DOHH2 (cell line): Measurements from ENCODE around the gene CDH5.

Experiments used
- H3F3A ChIP-seq: fragments of 200-600 bp; sonication (generic), shearing (Covaris generic); 2 replicates; pipeline ENCODE4 v1.6.0; 2016; ENCODE audit warnings: antibody characterized with exemption, mild to moderate bottlenecking; ENCODE audit not compliant: control insufficient read depth, insufficient read depth
- H3K27ac ChIP-seq: fragments of 200-600 bp; sonication (generic); 2 replicates; pipeline ENCODE4 v1.5.1; 2014; ENCODE audit warnings: low read depth, mild to moderate bottlenecking, low read length, moderate library complexity
- H3K27me3 ChIP-seq: fragments of 200-600 bp; sonication (generic); 2 replicates; pipeline ENCODE4 v1.6.1; 2014; ENCODE audit warnings: mild to moderate bottlenecking, low read length, mixed read lengths; ENCODE audit not compliant: control insufficient read depth
- H3K36me3 ChIP-seq: fragments of 200-600 bp; sonication (generic); 2 replicates; pipeline ENCODE4 v1.6.1; 2014; ENCODE audit warnings: mild to moderate bottlenecking, low read length, moderate library complexity, mixed read lengths; ENCODE audit not compliant: control insufficient read depth
- H3K4me1 ChIP-seq: fragments of 200-600 bp; sonication (generic); 2 replicates; pipeline ENCODE4 v1.6.1; 2014; ENCODE audit warnings: mild to moderate bottlenecking, low read length, mixed read lengths; ENCODE audit not compliant: control insufficient read depth
- H3K4me2 ChIP-seq: fragments of 200-600 bp; sonication (generic); 2 replicates; pipeline ENCODE4 v1.6.0; 2014; ENCODE audit warnings: mild to moderate bottlenecking, low read length, moderate library complexity
- H3K4me3 ChIP-seq: fragments of 200-600 bp; sonication (generic); 2 replicates; pipeline ENCODE4 v1.5.1; 2014; ENCODE audit warnings: mild to moderate bottlenecking, low read length, mixed read lengths
- H3K79me2 ChIP-seq: fragments of 200-600 bp; sonication (generic); 2 replicates; pipeline ENCODE4 v1.6.1; 2014; ENCODE audit warnings: mild to moderate bottlenecking, low read length, mixed read lengths; ENCODE audit not compliant: control insufficient read depth
- H3K9me2 ChIP-seq: fragments of 200-600 bp; sonication (generic); replicated peaks from 2 replicates; pipeline ENCODE4 v1.6.1; 2014; ENCODE audit warnings: mild to moderate bottlenecking, low read length, mixed read lengths; ENCODE audit not compliant: control insufficient read depth
- H3K9me3 ChIP-seq: fragments of 200-600 bp; sonication (generic); 2 replicates; pipeline ENCODE4 v1.6.1; 2014; ENCODE audit warnings: antibody characterized with exemption, low read length, mixed read lengths; ENCODE audit not compliant: control insufficient read depth, insufficient read depth
- H4K20me1 ChIP-seq: fragments of 200-600 bp; sonication (generic); 2 replicates; pipeline ENCODE4 v1.6.0; 2014; ENCODE audit warnings: low read depth, mild to moderate bottlenecking, antibody characterized with exemption, low read length, moderate library complexity; ENCODE audit not compliant: control insufficient read depth, insufficient read depth
- CTCF ChIP-seq: fragments of 200-600 bp; sonication (generic); IDR thresholded peaks from one replicate; pipeline ENCODE4 v1.5.1; 2014; ENCODE audit warnings: antibody characterized with exemption, mild to moderate bottlenecking, low read depth, low read length; ENCODE audit not compliant: poor library complexity, severe bottlenecking
- EZH2phosphoT487 ChIP-seq: fragments of 200-600 bp; sonication (generic); IDR thresholded peaks from 2 replicates; pipeline ENCODE4 v1.6.1; 2017; ENCODE audit warnings: borderline replicate concordance, mild to moderate bottlenecking, antibody characterized with exemption, low read length, moderate library complexity, mixed read lengths

CDH5 gene

GRCh38 chr16:66414891-66415290, 48.4 kb downstream of the CDH5 start:
- TF ChIP-seq EZH2phosphoT487 (no peak), CTCF (no peak)
- Histone ChIP-seq H3K27me3 (peaks cover 8% of the 10 kb centered on the region; the same call in 1 of the 2 replicates), H3K4me2 (no peak overlapping the region), H4K20me1 (no peaks in the 10 kb centered on the region), H3K9me2 (no peaks in the 10 kb centered on the region), H3F3A (no peaks in the 10 kb centered on the region), H3K27ac (no peak overlapping the region), H3K79me2 (no peaks in the 10 kb centered on the region), H3K4me3 (no peak overlapping the region), H3K4me1 (no peaks in the 10 kb centered on the region), H3K36me3 (no peaks in the 10 kb centered on the region), H3K9me3 (peaks cover under 1% of the 10 kb centered on the region; the same call in 1 of the 2 replicates)

GRCh38 chr16:66416136-66416535, 49.6 kb downstream of the CDH5 start:
- H3K9me3 ChIP-seq = no peaks in the 10 kb centered on the region; the same call in 1 of the 2 replicates
- TF ChIP-seq EZH2phosphoT487 = no peak
- no peak for TF ChIP-seq CTCF
- H3K4me1 ChIP-seq = no peaks in the 10 kb centered on the region
- no peaks in the 10 kb centered on the region for H4K20me1 ChIP-seq
- no peaks in the 10 kb centered on the region for H3K36me3 ChIP-seq
- H3K27ac ChIP-seq = no peak overlapping the region
- no peak overlapping the region for H3K4me2 ChIP-seq
- no peaks in the 10 kb centered on the region for H3K79me2 ChIP-seq
- no peaks in the 10 kb centered on the region for H3F3A ChIP-seq
- H3K9me2 ChIP-seq = no peaks in the 10 kb centered on the region
- H3K4me3 ChIP-seq = no peak overlapping the region
- peaks cover 13% of the 10 kb centered on the region; the same call in 1 of the 2 replicates for H3K27me3 ChIP-seq

- Histone ChIP-seq H3K27me3 (peaks cover 14% of the 10 kb centered on the region; the same call in 1 of the 2 replicates), H3K4me2 (no peak overlapping the region), H3K9me3 (no peaks in the 10 kb centered on the region; the same call in 1 of the 2 replicates), H3K79me2 (no peaks in the 10 kb centered on the region), H3K4me1 (no peaks in the 10 kb centered on the region), H4K20me1 (no peaks in the 10 kb centered on the region), H3K4me3 (no peak overlapping the region), H3K27ac (no peak overlapping the region), H3F3A (no peaks in the 10 kb centered on the region), H3K9me2 (no peaks in the 10 kb centered on the region), H3K36me3 (no peaks in the 10 kb centered on the region)
- TF ChIP-seq CTCF (no peak), EZH2phosphoT487 (no peak)
Measured at GRCh38 chr16:66416939-66417700, 50.6 kb downstream of the CDH5 start.
